GM23338 (cell line): Measurements from ENCODE around the gene XDH.

Source experiments
- CREB1 ChIP-seq: fragments of 250-450 bp; sonication (Bioruptor Pico); IDR thresholded peaks from 2 replicates; pipeline ENCODE4 v1.5.0; 2020; ENCODE audit warnings: low read depth, mild to moderate bottlenecking, moderate library complexity
- CTCF ChIP-seq, 2 experiments: fragments of 200-600 bp in 1 of 2; sonication (generic) in 1 of 2; conservative IDR thresholded peaks; 2 replicates each; pipeline versions ENCODE4 v1.5.1 to v1.6.1; 2016 to 2017; ENCODE audit warnings: antibody characterized with exemption in 2 of 2, low read depth in 2 of 2, mild to moderate bottlenecking in 2 of 2, moderate library complexity in 1 of 2
- ETS1 ChIP-seq: IDR thresholded peaks from 2 replicates; pipeline ENCODE4 v1.6.1; 2016; ENCODE audit warnings: antibody characterized with exemption
- EZH2 ChIP-seq: fragments of 200-600 bp; sonication (generic); IDR thresholded peaks from one replicate; pipeline ENCODE4 v1.8.0; 2017; ENCODE audit warnings: antibody characterized with exemption, mild to moderate bottlenecking, low read depth; ENCODE audit not compliant: unreplicated experiment
- EZH2phosphoT487 ChIP-seq: fragments of 200-600 bp; sonication (generic); IDR thresholded peaks from one replicate; pipeline ENCODE4 v1.8.1; 2018; ENCODE audit warnings: antibody characterized with exemption; ENCODE audit not compliant: unreplicated experiment
- JUNB ChIP-seq: IDR thresholded peaks from one replicate; pipeline ENCODE4 v1.6.1; 2016; ENCODE audit warnings: antibody characterized with exemption; ENCODE audit not compliant: unreplicated experiment
- NANOG ChIP-seq: IDR thresholded peaks from 2 replicates; pipeline ENCODE4 v1.6.1; 2016; ENCODE audit warnings: antibody characterized with exemption, borderline replicate concordance
- POLR2AphosphoS5 ChIP-seq: IDR thresholded peaks from 2 replicates; pipeline ENCODE4 v1.6.1; 2016; ENCODE audit warnings: antibody characterized with exemption, low read depth
- REST ChIP-seq: IDR thresholded peaks from one replicate; pipeline ENCODE4 v1.6.1; 2018; ENCODE audit warnings: antibody characterized with exemption; ENCODE audit not compliant: unreplicated experiment
- ZNF114 ChIP-seq: fragments of 250-450 bp; sonication (Bioruptor Pico); IDR thresholded peaks from 2 replicates; pipeline ENCODE4 v1.5.0; 2020; ENCODE audit warnings: mild to moderate bottlenecking, moderate library complexity
- ZNF331 ChIP-seq: fragments of 250-450 bp; sonication (Bioruptor Pico); IDR thresholded peaks from 2 replicates; pipeline ENCODE4 v1.5.0; 2020; ENCODE audit warnings: low read depth, mild to moderate bottlenecking, moderate library complexity
- ZNF462 ChIP-seq: fragments of 250-450 bp; sonication (Bioruptor Pico); IDR thresholded peaks from 2 replicates; pipeline ENCODE4 v1.5.0; 2020; ENCODE audit warnings: mild to moderate bottlenecking, moderate library complexity

- no peak for TF ChIP-seq CTCF (conservative IDR thresholded peaks at IDR 0.05; ENCODE audit: low read depth in 2 of 2)
- no peak for TF ChIP-seq POLR2AphosphoS5
- no peak for TF ChIP-seq ETS1
- TF ChIP-seq JUNB: no peak
- TF ChIP-seq REST: no peak
- no peak for TF ChIP-seq EZH2phosphoT487
- no peak for TF ChIP-seq NANOG
- TF ChIP-seq EZH2: no peak
- TF ChIP-seq CREB1 (CRISPR knock-in tag): no peak
- no peak for TF ChIP-seq ZNF462 (CRISPR knock-in tag)
- TF ChIP-seq ZNF331: no peak
- no peak for TF ChIP-seq ZNF114 (CRISPR knock-in tag)
Measured at GRCh38 chr2:31426096-31426495, 11.6 kb upstream of the XDH start.
